Astrocyte of the cerebellum (primary cell): ENCODE results near the gene C9orf153.

ENCODE experiments used
- DNase-seq: peaks from one replicate; pipeline ENCODE4 v3.0.0-alpha.2; 2011; ENCODE audit warnings: low read depth
- H3K4me3 ChIP-seq: 2 replicates; pipeline ENCODE4 v1.5.1; 2011; ENCODE audit warnings: mild to moderate bottlenecking, low read depth, low read length, moderate library complexity
- in situ Hi-C: cut with HindIII; loops from 2 replicates; pipeline ENCODE4 v1.10.0; 2017; ENCODE audit warnings: low sequenced_read_pairs
- TF ChIP-seq, protein P1 (sequence below): IDR thresholded peaks from 2 replicates; pipeline ENCODE4 v1.5.1; 2012; ENCODE audit warnings: low read length, low read depth, moderate library complexity, mild to moderate bottlenecking; ENCODE audit errors: missing control alignments

Gene C9orf153

DNA sequence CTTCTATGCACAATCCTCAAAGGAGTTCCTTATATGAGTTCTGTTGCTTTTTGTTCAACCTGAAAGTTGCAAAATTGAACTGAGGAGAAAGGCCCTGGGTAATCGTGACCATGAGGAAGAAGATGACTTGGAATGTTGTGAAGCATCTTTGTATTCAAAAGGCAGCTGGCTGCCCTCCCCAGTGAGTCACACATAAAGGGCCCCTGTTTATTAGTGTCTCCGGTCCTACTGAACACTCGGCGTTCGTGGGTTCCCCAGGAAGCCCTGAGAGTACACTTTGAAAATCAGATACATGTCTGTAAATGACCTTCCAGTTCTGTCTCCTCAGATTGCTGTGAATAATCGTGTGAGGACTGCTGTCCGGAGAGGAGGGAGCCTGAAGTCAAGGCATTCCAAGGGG is 73.6 kb downstream of the C9orf153 start:
- no peak for DNase-seq
- TF ChIP-seq, protein P1, sequence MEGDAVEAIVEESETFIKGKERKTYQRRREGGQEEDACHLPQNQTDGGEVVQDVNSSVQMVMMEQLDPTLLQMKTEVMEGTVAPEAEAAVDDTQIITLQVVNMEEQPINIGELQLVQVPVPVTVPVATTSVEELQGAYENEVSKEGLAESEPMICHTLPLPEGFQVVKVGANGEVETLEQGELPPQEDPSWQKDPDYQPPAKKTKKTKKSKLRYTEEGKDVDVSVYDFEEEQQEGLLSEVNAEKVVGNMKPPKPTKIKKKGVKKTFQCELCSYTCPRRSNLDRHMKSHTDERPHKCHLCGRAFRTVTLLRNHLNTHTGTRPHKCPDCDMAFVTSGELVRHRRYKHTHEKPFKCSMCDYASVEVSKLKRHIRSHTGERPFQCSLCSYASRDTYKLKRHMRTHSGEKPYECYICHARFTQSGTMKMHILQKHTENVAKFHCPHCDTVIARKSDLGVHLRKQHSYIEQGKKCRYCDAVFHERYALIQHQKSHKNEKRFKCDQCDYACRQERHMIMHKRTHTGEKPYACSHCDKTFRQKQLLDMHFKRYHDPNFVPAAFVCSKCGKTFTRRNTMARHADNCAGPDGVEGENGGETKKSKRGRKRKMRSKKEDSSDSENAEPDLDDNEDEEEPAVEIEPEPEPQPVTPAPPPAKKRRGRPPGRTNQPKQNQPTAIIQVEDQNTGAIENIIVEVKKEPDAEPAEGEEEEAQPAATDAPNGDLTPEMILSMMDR, result no peak
- in situ Hi-C loops, result no loop called here
- H3K4me3 ChIP-seq, result no peak overlapping the region

DNA sequence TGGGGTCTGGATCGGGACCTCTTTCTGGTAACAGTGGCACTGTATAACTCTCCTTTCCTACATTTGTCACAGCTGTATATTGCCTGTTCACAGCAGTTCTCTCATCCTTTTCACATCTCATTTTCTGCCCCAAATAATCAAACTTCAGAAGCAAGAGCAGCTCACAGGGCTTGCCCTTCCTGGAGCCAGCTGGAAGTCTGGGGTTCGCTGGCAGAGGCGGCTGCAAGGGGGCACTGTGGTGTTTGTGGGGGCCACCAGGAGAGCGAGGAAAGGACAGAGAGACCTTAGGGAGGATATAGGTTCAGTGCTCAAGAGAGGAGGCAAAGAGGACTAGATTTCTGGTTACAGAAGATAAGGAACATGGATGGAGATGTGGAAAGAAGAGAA is 75.3 kb downstream of the C9orf153 start:
- TF ChIP-seq, protein P1, result no peak
- in situ Hi-C loops, result no loop called here
- no peak for DNase-seq
- no peak overlapping the region for H3K4me3 ChIP-seq

DNA sequence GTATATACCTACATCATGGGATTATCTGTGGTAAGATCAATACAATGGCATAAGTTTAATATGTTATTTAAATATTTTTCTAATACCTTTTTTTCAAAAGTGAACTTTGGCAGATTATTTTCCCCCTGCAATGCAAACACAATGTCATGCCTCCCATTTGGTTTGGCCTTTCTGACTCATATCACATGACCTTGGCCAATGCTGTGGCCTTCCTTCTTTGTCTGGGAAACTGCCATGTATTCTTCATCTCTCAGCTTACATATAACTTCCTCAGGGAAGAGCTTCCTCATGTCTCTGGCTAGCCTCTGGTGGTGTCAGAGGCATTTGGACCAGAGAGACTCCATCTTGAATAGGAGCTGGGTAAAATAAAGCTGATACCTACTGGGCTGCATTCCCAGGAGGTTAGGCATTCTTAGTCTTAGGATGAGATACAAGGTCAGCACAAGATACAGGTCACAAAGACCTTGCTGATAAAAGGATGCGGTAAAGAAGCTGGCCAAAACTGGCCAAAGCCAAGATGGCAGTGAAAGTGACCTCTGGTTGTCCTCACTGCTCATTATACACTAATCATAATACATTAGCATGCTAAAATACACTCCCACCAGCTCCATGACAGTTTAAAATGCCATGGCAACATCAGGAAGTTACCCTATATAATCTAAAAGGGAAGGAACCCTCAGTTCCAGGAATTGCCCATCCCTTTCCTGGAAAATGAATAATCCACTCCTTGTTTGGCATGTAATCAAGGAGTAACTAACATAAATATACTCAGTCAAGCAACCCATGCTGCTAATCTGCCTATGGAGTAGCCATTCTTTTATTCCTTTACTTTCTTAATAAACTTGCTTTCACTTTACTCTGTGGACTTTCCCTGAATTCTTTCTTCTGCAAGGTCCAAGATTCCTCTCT is 76.0 kb downstream of the C9orf153 start:
- TF ChIP-seq, protein P1, result no peak
- H3K4me3 ChIP-seq, result no peak overlapping the region
- in situ Hi-C loops, result no loop called here
- no peak for DNase-seq

DNA sequence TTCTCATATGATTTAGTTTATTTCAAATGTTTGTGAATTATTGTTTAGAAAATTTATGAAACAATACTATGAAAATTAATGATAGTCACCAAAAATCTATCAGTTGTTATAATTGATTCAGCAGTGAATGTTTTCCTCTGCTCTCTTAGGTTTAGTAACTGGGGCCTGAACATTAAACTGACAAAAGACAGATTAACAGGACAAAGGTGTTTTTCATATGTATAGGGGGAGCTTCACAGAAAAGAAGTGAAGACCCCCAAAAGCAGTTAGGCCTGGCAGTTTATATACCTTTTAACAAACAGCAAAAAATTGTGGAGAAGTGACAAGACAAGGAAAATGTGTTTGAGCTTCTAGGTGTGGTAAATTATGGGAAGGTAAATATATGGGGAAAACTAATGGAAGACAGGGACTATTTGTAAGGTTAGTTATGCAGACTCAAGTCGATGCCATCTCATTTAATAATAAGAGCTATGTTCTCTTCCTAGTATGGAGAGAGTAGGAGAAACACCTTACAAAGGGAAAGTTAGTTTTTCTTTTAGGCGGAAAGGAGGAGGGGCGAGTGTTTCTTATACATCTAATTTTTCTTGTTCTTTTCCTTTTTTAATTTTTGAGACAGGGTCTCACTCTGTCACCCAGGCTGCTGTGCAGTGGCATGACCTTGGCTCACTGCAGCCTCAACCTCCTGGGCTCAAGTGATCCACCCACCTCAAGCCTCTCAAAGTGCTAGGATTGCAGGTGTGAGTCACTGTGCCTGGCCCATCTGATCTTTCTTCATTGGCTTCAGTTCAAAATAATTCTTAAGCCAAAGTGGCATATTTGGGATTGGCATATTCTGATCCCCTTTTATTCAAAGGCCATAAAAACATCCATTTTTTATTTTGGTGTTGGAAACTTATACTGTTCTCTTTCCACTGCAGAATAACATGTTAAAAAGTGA is 77.8 kb downstream of the C9orf153 start:
- in situ Hi-C loops, result no loop called here

GRCh38 chr9:86178503-86178902 is 81.0 kb downstream of the C9orf153 start:
- no peak for DNase-seq
- no peak overlapping the region for H3K4me3 ChIP-seq
- in situ Hi-C loops, result no loop called here
- TF ChIP-seq, protein P1, result no peak

More for the DNA sequence above, 77.8 kb downstream of the C9orf153 start:
- TF ChIP-seq, protein P1, result no peak
- H3K4me3 ChIP-seq, result no peak overlapping the region
- no peak for DNase-seq

DNA sequence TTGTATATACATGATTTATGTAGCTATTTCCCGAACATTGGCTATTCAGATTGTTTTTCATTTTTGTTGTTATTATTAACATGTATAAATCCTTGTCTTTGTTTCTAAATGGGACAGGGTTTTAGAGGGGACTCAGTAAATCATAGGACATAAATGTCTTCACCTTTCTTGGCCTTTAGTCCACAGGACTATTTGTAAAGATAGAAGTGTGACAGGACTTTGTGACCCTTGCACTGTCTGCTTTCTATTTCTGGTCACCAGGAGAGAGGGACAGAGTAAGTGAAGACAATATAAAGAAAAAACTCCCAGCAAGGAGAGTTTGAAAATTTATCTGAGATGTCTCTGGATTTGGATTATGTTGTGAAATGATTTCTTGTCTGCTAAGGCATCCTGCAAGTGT is 81.5 kb downstream of the C9orf153 start:
- no peak for DNase-seq
- no peak overlapping the region for H3K4me3 ChIP-seq
- TF ChIP-seq, protein P1, result no peak
- in situ Hi-C loops, result no loop called here
